Cerebellar nuclear complex (tissue), 1 donor: ENCODE measurements around the gene SLC25A36.
"Not testable (repeated sequence)": the region's sequence is repeated elsewhere in the genome, so short reads cannot be mapped to it uniquely, and the experiment has no call there.

Source experiments
- DNase-seq, 2 experiments: peaks; one replicate each; lab custom pipeline; 2025; lab: John Stamatoyannopoulos, UW

Gene SLC25A36

DNA sequence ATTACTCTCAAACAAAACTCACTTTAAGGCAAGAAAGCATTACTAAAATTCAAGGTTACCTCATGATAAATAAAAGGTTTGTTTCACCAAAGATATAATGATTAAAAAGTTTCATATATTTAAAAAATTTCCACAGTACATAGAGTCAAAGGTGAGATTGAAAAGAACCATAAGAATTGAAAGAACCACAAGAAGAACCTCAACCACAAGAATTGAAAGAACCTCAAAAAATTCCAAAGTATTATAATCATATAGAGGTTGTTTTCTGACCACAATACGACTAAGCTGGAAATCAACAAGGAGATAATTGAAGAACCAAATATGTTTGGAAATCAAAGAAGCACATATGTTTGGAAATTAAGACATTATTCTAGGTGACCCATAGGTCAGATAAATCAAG lies 52.7 kb downstream of the SLC25A36 start:
- DNase-seq, result no peak

DNA sequence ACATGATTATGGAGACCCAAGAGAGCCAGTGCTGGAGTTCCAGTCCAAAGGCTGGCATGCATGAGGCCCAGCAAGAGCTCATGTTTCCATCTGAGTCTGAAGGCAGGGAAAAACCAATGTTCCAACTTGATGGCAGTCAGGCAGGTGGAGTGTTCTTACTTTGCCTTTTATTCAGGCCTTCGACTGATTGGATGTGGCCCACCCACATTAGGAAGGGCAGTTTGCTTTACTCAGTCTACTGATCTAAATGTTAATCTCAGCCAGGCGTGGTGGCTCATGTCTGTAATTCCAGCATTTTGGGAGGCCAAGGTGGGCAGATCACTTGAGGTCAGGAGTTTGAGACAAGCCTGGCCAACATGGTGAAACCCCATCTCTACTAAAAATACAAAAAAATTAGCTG lies 53.2 kb downstream of the SLC25A36 start:
- DNase-seq, result not testable (repeated sequence)

DNA sequence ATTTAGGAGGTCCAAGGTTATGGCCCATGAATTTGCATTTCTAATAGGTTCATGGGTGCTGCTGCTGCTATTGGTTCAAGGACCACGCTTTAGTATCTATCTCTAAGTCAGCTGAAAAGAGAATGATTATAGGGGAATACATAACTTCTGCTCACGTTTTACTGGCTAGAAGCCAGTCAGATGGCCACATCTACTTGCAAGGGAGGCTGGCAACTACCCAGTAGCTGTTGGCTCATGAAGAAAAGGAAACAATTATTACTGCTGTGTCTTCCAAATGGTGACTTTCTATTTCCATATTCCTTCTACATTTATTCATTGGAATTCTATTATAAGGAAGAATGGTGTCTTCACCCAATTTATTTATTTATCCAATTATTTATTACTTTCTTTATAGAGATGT lies 54.2 kb downstream of the SLC25A36 start:
- DNase-seq, result no peak

DNA sequence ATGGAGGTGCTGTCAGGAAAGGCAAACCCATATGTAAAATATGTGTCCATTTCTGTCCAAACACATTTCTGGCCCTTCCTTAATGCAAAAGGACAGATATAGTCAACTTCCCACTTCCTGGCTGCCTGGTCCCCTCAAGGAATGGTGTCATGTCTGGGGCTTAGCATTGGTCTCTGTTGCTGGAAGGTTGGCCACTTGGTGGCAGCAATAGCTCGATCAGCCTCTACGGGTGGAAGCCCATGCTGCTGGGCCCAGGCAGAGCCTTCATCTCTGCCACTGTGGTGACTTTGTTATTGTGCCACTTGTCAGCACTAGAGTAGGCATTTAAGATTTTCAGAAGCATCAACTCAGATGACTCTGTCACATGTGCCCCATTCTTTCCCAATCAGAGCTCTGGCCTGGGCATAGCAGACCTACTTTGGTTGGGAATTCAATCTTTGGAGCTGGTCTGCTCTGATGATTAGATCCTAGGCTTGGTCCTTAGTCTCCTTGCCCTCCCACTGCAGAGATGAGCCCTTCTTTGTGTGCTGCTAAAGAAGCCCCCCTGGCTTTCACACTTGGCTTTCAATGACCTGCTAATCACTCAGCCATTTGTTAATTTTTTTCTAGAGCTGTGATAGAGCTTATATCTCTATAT lies 58.5 kb downstream of the SLC25A36 start:
- peak in 1 of 2 experiments; percentile 16 for DNase-seq

DNA sequence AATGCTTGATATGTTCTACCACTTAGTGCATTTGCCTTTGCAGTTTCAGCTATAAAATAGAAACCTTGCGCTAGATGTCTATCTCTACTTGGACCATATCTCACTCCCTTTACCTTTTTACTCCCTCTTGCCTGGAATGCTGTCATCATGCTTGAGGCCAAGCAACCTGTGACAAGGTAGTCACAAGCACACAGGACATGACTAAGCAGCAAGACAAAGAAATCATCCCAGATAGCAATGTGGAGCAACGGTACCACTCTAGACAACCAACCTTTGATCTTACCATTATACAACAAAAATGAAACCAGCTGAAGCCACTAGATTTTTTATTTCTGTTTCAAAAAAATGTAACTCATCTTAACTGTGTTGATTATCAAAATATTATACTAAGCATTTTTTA lies 59.0 kb downstream of the SLC25A36 start:
- DNase-seq, result no peak

DNA sequence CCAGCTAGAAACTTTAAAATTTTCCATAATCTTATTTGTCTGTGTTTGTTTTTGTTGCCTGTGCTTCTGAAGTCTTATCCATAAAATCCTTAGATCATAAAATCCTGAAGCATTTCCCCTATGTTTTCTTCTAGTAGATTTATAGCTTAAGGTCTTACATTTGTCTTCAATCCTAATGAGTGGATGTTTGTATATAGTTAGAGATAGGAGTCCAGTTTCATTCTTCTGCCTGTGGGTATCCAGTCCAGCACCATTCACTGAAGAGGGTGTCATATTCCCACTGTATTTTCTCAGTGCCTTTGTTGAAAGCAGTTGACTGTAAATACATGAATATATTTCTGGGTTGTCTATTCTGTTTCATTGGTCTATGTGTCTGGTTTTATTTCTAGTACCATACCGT lies 64.7 kb downstream of the SLC25A36 start:
- DNase-seq, result no peak

DNA sequence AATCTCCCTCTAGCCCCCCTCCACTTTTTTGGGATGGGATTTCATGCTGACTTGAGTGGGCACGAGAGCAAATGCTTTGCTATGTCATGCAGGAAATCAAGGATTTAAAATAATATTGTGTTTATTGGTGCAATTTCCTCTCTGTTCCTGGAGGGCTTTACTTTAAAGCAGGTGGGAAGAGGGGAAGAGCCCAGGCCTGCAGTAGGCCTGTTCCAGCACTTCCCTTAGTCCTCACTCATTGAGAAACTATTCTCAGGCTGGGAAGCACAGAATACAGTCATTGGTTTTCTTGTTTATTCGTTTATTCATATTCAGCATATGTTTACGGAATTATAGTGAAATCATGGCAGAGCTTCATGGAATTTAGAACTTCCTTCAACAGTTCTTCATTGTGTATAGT lies 67.9 kb downstream of the SLC25A36 start:
- no peak for DNase-seq

DNA sequence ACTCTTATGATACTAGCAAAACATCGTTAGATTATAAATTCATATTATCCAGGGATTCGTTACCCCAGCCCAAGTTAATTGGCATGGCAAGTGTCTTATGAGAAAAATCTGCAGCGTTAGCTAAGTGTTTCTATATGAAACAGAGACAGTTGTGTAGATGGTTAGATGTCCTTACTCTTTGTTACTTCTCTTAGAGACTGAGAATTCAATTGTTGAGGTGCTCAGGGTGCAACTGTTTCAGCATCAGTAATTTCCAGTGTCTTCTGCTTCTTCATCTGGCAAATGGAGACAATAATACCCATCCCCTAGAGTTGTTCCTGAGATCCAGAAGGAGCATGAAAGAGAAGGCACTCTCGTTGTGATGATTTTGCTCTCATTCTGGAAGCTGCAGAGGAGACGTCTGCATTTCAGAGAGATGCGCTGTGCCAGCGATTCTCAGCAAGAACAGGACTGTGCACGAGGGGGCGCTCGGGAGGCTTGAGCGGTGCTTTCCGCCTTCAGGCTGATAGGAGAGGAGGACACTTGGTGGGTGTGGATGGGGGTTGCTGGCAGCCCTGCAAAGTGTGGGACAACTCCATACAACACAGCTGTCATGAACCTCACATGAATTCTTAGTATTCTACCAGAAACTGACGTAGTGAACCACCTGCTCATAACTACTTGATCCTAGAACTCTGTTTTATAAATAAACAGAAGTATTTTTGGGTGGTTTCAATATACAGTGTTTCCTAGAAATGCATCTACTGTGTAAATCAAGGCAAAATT lies 69.8 kb downstream of the SLC25A36 start:
- DNase-seq, result no peak

DNA sequence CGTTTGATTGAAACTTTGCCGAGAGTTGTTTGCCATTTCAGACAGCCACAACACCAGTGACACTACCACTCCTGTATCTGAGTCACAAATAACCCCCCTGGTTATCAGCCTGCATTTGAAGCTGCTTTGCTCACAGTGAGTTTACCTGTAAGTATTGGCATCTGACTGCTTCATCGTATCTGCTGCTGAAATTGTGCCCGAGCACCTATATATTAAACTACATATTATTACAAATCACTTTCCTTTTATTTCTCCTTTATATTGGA lies 70.3 kb downstream of the SLC25A36 start:
- no peak for DNase-seq

DNA sequence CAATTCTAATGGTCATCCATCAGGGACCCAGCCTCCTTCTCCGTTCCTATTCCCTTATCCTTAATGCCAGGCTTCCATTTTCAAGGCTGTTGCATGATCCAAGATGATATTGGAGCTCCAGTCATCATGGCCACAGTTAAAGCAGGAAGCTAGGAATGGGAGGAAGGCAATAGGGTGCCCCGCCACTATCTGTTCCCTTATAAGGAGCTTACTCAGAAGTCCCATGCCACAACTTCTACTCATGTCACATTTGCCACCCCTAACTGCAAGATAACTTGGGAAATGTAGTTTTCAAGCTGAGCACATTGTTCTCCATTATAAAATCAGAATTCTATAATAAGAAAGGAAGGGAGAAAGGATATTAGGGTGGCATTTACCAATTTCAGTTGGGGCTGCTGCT lies 70.9 kb downstream of the SLC25A36 start:
- no peak for DNase-seq

DNA sequence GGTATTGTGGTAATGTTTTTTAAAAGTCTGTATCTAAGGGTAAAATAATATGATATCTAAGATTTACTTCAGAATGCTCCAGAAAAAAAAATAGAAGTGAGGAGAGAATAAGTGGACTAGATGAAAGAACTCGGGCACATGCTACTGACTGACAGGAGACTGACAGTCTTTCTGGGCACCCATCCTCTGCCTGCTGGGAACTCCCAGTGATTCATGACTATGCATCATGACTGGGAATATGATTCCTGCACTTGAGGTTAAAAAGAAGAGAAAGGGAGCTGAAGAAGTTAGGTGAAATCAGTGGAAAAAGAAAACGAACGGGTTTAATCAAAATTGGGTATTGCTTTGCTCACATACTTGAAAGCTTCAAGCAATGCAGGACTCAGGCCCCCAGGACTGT lies 73.8 kb downstream of the SLC25A36 start:
- DNase-seq, result no peak

DNA sequence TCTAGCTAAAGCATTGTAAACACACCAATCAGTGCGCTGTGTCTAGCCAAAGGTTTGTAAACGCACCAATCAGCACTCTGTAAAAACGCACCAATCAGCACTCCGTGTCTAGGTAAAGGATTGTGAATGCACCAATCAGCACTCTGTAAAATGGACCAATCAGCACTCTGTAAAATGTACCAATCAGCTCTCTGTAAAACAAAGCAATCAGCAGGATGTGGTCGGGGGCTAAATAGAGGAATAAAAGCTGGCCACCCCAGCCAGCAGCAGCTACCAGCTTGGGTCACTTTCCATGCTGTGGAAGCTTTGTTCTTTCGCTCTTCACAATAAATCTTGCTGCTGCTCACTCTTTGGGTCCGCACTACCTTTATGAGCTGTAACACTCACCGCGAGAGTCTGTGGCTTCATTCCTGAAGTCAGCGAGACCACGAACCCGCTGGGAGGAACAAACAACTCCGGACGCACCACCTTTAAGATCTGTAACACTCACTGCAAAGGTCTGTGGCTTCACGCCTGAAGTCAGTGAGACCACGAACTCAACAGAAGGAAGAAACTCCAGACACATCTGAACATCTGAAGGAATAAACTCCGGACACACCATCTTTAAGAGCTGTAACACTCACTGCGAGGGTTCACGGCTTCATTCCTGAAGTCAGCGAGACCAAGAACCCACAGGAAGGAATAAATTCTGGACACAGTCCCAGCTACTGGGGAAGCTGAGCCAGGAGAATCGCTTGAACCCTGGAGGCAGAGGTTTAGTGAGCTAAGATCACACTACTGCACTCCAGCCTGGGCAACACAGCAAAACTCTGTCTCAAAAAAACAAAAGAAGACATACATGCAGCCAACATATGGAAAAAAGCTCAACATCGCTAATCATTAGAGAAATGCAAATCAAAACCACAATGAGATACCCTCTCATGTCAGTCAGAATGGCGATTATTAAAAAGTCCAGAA lies 76.0 kb downstream of the SLC25A36 start:
- not testable (repeated sequence) for DNase-seq

DNA sequence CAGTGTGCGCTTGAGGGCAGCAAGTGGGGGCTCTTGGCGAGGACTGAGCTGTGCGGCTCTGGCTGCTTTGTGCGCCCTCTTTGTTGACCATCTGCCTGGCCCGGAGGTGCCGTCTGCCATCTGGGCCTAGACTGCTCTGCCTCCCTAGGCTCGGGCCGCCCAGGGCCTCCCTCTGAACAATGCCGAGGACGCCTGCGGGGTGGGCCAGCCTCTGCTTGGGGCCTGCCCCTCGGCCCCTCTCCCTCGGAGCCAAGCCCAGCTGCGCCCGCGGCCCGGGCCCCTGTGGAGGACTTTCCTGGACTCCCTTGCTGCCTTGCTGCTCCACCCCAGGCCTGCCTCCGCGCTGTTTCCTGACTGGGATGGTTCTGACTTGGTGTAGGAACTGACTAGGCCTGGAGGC lies 77.6 kb downstream of the SLC25A36 start:
- DNase-seq, result no peak

DNA sequence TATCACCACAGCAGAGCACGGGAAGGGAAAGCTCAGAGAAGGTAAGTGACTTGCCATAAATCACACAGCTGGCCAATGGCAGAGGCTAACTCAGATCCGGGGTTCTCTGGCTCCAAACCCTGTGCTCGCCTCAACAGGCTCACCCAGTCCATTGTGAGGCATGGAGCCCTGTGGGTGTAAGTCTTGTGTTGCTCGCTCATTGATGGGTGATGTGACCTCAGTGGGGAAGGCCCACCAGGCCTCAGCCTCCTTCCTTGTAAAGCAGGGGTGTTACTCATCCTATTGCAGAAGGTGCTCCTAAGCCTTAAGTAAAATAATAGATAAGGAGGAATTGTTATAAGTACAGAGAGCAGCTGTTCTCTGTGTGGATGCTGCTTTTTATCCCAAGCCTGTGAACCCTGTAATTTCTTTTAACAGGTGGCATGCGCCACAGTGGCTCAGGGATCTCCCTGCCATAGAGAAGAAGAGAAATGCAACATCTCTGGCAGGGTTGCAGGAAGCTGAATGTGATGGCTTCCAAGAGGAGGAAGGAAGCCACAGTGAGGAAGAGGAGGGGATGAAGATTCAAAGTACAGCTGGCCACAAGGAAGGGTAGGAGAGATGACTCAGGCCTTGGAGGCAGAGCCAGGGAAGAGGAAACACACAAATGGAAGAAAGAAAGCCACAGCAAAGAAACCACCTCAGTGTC lies 78.7 kb downstream of the SLC25A36 start:
- no peak for DNase-seq

DNA sequence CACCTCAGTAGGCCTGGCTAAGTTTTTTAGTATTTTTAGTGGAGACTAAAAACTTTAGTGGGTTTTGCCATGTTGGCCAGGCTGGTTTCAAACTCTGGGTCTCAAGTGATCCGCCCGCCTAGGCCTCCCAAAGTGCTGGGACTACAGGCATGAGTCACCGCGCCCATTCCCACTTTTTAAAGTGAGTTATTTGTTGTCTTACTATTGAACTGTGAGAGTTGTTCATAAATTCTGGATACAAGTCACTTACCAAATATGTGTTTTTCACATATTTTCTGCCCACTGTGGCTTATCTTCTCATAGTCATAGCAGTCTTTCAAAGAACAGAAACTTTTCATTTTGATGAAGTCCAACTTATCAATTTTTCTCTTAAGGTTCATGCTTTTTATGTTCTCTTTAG lies 79.6 kb downstream of the SLC25A36 start:
- DNase-seq, result no peak
